ENCODE measurements around the gene CMTM8.

DNA sequence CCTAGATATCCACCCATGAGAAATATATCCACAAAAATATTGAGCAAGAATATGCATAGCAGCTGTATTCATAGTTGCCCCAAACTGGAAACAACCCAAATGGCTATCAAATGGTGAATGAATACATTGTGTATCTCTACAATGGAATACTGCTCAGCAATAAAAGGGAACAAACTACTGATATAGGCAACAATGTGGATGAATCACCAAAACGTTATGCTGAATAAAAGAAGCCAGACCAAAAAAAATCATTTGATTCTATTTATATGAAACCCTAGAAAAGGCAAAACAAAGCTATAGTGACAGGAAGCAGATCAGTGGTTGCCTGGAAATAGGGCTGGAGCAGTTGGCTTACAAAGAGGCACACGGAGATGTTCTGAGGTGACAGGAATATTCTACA, 137.6 kb downstream of the CMTM8 start:
- no peak for TF ChIP-seq POLR2A (IDR thresholded peaks at IDR 0.05; ENCODE audit: low read depth, low read length)
- no peak for TF ChIP-seq POLR2AphosphoS5 (IDR thresholded peaks at IDR 0.05; ENCODE audit: low read depth, low read length)
- no peak for TF ChIP-seq PAX5 (IDR thresholded peaks at IDR 0.05; ENCODE audit: insufficient read depth, low read length, severe bottlenecking)
- no peak for TF ChIP-seq SPI1 (IDR thresholded peaks at IDR 0.05; ENCODE audit: low read depth, low read length)
- TF ChIP-seq TAF1 (IDR thresholded peaks at IDR 0.05; ENCODE audit: low read depth, low read length), result no peak

All from GM12891 (cell line).